NB4 (cell line): Measurements from ENCODE around the gene AP1M1.

ENCODE experiments used
- CTCF ChIP-seq: IDR thresholded peaks from one replicate; pipeline ENCODE4 v1.5.1; 2012; ENCODE audit warnings: low read depth, low read length
- MAX ChIP-seq: IDR thresholded peaks from 2 replicates; pipeline ENCODE4 v1.6.1; 2011; ENCODE audit warnings: low read depth, low read length
- MYC ChIP-seq: IDR thresholded peaks from 2 replicates; pipeline ENCODE4 v1.6.1; 2011; ENCODE audit warnings: low read depth, low read length

GRCh38 chr19:16283210-16284061 is 85.7 kb downstream of the AP1M1 start:
- TF ChIP-seq MAX (0 out of 2 replicates have a peak, but pooled peaks have one; percentile 39), MYC (no peak), CTCF (no peak)
